H1 (cell line): ENCODE data around the gene REC8. TPM values are rescaled to one million over a fixed set of nuclear protein-coding genes. Genes with fewer than 3 reads are reported as not detected.

ENCODE experiments used
- CBX5 ChIP-seq: fragments of 300-800, 300-1000 bp; sonication (generic); IDR thresholded peaks from 2 replicates; pipeline ENCODE4 v1.7.1; 2016; ENCODE audit warnings: antibody characterized with exemption, low read length, low read depth
- CHD1 ChIP-seq: IDR thresholded peaks from 2 replicates; pipeline ENCODE4 v1.6.1; 2012; ENCODE audit warnings: low read depth, low read length, improper control_type of control experiment
- CHD2 ChIP-seq: IDR thresholded peaks from 2 replicates; pipeline ENCODE4 v1.6.1; 2012; ENCODE audit warnings: low read length, improper control_type of control experiment
- CTBP2 ChIP-seq: IDR thresholded peaks from 2 replicates; pipeline ENCODE4 v1.7.0; 2011; ENCODE audit warnings: borderline replicate concordance, mild to moderate bottlenecking, moderate library complexity, mixed read lengths, low read length; ENCODE audit not compliant: insufficient read depth, insufficient read length
- E2F6 ChIP-seq: IDR thresholded peaks from 2 replicates; pipeline ENCODE4 v1.6.1; 2012; ENCODE audit warnings: inconsistent platforms
- FOSL1 ChIP-seq: IDR thresholded peaks from 2 replicates; pipeline ENCODE4 v1.6.1; 2011; ENCODE audit warnings: mild to moderate bottlenecking, low read depth, low read length, moderate library complexity; ENCODE audit not compliant: insufficient read depth
- RXRA ChIP-seq: IDR thresholded peaks from 2 replicates; pipeline ENCODE4 v1.6.1; 2011; ENCODE audit warnings: low read depth, mild to moderate bottlenecking, low read length, moderate library complexity; ENCODE audit not compliant: insufficient read depth
- TAF7 ChIP-seq: optimal IDR thresholded peaks from 2 replicates; pipeline ENCODE3; 2011; ENCODE audit warnings: low read depth, mild to moderate bottlenecking, inconsistent platforms, low read length, moderate library complexity, borderline replicate concordance
- TCF12 ChIP-seq: IDR thresholded peaks from 2 replicates; pipeline ENCODE4 v1.6.1; 2011; ENCODE audit warnings: low read depth, mild to moderate bottlenecking, low read length
- polyA plus RNA-seq, 7 experiments: library from polyadenylated mRNA; depleted of rRNA in 3 of 7; stranded (reverse) in 5 of 7; unstranded in 2 of 7; fragments of >200 nt in 5 of 7; fragments of 200-250 nt in 2 of 7; gene quantifications; 1 replicate in 5 of 7; 2 replicates in 1 of 7; 4 replicates in 1 of 7; pipeline versions ENCODE4 v1.2.1 to v1.2.3, GENCODE V29; 2011 to 2013; ENCODE audit warnings: missing spikeins in 2 of 7, mixed read lengths in 2 of 7
- total RNA-seq: library from RNA; stranded (reverse); fragmentation: NEBNext Ultra II Directional; extraction: Animal tissue kit (Norgen Biotek cat#: 25700); gene quantifications from 2 replicates; pipeline ENCODE4 v1.2.1, GENCODE V29; 2021
- TF ChIP-seq, protein P1 (sequence below): fragments of 300-600 bp; sonication (generic); IDR thresholded peaks from 2 replicates; pipeline ENCODE4 v1.7.1; 2012; ENCODE audit warnings: low read length, moderate library complexity, mild to moderate bottlenecking, inconsistent platforms; ENCODE audit not compliant: insufficient replicate concordance
- TF ChIP-seq, protein P2 (sequence below): IDR thresholded peaks from 2 replicates; pipeline ENCODE4 v1.6.1; 2011; ENCODE audit warnings: low read depth, mild to moderate bottlenecking, low read length; ENCODE audit not compliant: insufficient read depth

Gene REC8
- total and polyA plus RNA-seq, 2 of the 8 experiments (the other 6 are each of a cell fraction or from before 2014, with no cell fraction given) = 9.8 to 28.5 TPM

DNA sequence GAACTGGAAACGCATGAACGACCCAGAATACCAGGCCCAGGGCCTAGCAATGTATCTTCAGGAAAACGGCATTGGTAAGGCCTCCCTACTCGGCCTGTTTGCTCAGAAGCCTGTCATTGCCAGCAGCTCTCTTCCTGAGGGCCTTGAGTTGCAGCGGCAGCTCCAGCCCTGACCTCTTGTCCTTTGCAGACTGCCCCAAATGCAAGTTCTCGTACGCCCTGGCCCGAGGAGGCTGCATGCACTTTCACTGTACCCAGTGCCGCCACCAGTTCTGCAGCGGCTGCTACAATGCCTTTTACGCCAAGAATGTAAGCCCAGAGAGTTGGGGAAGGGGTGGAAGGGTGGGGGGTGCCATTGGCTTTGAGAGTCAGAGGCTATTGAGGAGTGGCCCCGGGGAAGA lies 14.5 kb upstream of the REC8 start (continued):
- TF ChIP-seq, protein P1, sequence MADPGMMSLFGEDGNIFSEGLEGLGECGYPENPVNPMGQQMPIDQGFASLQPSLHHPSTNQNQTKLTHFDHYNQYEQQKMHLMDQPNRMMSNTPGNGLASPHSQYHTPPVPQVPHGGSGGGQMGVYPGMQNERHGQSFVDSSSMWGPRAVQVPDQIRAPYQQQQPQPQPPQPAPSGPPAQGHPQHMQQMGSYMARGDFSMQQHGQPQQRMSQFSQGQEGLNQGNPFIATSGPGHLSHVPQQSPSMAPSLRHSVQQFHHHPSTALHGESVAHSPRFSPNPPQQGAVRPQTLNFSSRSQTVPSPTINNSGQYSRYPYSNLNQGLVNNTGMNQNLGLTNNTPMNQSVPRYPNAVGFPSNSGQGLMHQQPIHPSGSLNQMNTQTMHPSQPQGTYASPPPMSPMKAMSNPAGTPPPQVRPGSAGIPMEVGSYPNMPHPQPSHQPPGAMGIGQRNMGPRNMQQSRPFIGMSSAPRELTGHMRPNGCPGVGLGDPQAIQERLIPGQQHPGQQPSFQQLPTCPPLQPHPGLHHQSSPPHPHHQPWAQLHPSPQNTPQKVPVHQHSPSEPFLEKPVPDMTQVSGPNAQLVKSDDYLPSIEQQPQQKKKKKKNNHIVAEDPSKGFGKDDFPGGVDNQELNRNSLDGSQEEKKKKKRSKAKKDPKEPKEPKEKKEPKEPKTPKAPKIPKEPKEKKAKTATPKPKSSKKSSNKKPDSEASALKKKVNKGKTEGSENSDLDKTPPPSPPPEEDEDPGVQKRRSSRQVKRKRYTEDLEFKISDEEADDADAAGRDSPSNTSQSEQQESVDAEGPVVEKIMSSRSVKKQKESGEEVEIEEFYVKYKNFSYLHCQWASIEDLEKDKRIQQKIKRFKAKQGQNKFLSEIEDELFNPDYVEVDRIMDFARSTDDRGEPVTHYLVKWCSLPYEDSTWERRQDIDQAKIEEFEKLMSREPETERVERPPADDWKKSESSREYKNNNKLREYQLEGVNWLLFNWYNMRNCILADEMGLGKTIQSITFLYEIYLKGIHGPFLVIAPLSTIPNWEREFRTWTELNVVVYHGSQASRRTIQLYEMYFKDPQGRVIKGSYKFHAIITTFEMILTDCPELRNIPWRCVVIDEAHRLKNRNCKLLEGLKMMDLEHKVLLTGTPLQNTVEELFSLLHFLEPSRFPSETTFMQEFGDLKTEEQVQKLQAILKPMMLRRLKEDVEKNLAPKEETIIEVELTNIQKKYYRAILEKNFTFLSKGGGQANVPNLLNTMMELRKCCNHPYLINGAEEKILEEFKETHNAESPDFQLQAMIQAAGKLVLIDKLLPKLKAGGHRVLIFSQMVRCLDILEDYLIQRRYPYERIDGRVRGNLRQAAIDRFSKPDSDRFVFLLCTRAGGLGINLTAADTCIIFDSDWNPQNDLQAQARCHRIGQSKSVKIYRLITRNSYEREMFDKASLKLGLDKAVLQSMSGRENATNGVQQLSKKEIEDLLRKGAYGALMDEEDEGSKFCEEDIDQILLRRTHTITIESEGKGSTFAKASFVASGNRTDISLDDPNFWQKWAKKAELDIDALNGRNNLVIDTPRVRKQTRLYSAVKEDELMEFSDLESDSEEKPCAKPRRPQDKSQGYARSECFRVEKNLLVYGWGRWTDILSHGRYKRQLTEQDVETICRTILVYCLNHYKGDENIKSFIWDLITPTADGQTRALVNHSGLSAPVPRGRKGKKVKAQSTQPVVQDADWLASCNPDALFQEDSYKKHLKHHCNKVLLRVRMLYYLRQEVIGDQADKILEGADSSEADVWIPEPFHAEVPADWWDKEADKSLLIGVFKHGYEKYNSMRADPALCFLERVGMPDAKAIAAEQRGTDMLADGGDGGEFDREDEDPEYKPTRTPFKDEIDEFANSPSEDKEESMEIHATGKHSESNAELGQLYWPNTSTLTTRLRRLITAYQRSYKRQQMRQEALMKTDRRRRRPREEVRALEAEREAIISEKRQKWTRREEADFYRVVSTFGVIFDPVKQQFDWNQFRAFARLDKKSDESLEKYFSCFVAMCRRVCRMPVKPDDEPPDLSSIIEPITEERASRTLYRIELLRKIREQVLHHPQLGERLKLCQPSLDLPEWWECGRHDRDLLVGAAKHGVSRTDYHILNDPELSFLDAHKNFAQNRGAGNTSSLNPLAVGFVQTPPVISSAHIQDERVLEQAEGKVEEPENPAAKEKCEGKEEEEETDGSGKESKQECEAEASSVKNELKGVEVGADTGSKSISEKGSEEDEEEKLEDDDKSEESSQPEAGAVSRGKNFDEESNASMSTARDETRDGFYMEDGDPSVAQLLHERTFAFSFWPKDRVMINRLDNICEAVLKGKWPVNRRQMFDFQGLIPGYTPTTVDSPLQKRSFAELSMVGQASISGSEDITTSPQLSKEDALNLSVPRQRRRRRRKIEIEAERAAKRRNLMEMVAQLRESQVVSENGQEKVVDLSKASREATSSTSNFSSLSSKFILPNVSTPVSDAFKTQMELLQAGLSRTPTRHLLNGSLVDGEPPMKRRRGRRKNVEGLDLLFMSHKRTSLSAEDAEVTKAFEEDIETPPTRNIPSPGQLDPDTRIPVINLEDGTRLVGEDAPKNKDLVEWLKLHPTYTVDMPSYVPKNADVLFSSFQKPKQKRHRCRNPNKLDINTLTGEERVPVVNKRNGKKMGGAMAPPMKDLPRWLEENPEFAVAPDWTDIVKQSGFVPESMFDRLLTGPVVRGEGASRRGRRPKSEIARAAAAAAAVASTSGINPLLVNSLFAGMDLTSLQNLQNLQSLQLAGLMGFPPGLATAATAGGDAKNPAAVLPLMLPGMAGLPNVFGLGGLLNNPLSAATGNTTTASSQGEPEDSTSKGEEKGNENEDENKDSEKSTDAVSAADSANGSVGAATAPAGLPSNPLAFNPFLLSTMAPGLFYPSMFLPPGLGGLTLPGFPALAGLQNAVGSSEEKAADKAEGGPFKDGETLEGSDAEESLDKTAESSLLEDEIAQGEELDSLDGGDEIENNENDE = no peak
- TF ChIP-seq, protein P2, sequence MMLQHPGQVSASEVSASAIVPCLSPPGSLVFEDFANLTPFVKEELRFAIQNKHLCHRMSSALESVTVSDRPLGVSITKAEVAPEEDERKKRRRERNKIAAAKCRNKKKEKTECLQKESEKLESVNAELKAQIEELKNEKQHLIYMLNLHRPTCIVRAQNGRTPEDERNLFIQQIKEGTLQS = no peak
- no peak for TF ChIP-seq TAF7
- TF ChIP-seq E2F6 = no peak
- TF ChIP-seq RXRA = no peak
- no peak for TF ChIP-seq FOSL1
- TF ChIP-seq TCF12 = no peak
- TF ChIP-seq CBX5 = no peak
- TF ChIP-seq CHD2 = no peak
- TF ChIP-seq CTBP2 = no peak
- no peak for TF ChIP-seq CHD1
